GM20000 (cell line): ENCODE data around the gene KRTAP1-3.
"Not testable (repeated sequence)": the region's sequence is repeated elsewhere in the genome, so short reads cannot be mapped to it uniquely, and the experiment has no call there.

Experiments used
- DNase-seq: peaks from one replicate; pipeline ENCODE4 v3.0.0; 2012; ENCODE audit warnings: low spot score
- TF ChIP-seq, protein P1 (sequence below): IDR thresholded peaks from 2 replicates; pipeline ENCODE4 v1.5.1; 2012; ENCODE audit warnings: mild to moderate bottlenecking, control low read depth; ENCODE audit errors: extremely low read depth, missing control alignments

Gene KRTAP1-3, protein sequence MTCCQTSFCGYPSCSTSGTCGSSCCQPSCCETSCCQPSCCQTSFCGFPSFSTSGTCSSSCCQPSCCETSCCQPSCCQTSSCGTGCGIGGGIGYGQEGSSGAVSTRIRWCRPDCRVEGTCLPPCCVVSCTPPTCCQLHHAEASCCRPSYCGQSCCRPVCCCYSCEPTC

DNA sequence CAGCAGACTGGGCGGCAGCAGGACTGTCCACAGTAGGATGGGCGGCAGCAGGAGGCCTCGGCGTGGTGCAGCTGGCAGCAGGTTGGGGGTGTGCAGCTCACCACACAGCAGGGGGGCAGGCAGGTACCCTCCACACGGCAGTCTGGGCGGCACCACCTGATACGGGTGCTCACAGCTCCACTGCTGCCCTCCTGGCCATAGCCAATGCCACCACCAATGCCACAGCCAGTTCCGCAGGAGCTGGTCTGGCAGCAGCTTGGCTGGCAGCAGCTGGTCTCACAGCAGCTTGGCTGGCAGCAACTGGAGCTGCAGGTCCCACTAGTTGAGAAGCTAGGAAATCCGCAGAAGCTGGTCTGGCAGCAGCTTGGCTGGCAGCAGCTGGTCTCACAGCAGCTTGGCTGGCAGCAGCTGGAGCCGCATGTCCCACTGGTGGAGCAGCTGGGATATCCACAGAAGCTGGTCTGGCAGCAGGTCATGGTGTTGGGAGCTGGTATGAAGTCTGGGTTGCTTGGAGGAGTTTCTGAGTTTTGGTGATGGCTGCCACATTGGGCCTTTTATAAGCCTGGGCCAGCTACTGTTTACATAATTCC is at the start of gene KRTAP1-3:
Gene KRTAP1-3, minus strand, starts transcription at position 529 of the 590 bp plus-strand sequence. Its CDS starts 53 bp downstream, at position 476.
- not testable (repeated sequence) for DNase-seq

DNA sequence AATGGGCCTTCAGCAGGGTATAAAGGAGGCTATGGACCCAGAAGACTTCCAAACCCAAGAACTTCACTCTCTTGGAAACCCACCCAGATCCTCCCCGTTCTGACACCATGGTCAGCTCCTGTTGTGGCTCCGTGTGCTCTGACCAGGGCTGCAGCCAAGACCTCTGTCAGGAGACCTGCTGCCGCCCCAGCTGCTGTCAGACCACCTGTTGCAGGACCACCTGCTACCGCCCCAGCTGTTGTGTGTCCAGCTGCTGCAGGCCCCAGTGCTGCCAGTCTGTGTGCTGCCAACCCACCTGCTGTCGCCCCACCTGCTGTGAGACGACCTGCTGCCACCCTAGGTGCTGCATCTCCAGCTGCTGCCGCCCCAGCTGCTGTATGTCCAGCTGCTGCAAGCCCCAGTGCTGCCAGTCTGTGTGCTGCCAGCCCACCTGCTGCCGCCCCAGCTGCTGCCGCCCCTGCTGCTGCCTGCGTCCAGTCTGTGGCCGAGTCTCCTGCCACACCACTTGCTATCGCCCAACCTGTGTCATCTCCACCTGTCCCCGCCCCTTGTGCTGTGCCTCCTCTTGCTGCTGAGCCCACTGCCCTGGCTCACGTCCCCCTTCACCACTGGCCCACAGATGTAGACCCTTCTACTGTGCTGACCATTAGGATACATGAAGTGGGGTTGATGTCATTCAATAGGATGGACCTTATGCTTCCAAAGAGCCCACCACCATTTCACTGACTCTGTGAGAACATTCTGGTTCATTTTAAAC is 49.6 kb upstream of the KRTAP1-3 start, which contains the start of gene KRTAP4-7:
Gene KRTAP4-7, plus strand, starts transcription at position 51 of the 757 bp plus-strand sequence. Its CDS starts 57 bp downstream, at position 108.
- DNase-seq, result not testable (repeated sequence)

DNA sequence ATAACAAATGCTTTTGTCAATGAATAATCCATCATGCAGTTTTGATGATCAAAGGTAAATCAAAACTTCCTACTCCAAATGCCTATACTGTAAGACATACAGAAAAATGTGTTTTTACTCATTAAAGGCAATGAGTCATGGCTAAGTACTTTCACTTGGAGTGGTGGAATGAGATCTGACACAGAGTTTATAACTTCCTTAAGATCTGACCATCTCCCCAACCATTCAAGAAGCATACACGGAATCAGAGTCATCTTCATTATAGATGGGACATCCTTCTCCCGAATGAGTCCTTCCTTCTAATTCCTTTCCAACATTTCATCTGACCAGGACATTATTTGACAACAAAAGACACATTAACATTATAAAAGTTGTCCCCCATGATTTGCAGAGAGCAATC is 48.8 kb upstream of the KRTAP1-3 start:
- not testable (repeated sequence) for DNase-seq

DNA sequence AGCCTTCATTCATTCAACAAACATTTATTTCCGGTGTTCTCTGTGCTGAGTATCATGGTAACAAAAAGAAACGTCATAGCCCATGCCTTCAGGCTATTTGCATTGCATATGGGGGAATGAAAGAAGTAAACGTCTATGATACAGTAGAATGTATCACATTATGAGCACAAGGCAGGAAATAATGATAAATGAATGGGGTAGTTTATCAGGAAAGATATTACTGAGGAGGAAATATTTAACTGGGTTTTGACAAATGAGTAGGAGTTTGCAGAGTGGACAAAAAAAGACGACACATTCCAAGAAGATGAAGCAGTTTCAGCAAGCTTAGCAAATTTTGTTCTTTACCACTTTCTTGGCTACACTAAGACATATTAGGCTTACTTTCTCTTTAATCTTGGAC is 48.0 kb upstream of the KRTAP1-3 start:
- TF ChIP-seq, protein P1, sequence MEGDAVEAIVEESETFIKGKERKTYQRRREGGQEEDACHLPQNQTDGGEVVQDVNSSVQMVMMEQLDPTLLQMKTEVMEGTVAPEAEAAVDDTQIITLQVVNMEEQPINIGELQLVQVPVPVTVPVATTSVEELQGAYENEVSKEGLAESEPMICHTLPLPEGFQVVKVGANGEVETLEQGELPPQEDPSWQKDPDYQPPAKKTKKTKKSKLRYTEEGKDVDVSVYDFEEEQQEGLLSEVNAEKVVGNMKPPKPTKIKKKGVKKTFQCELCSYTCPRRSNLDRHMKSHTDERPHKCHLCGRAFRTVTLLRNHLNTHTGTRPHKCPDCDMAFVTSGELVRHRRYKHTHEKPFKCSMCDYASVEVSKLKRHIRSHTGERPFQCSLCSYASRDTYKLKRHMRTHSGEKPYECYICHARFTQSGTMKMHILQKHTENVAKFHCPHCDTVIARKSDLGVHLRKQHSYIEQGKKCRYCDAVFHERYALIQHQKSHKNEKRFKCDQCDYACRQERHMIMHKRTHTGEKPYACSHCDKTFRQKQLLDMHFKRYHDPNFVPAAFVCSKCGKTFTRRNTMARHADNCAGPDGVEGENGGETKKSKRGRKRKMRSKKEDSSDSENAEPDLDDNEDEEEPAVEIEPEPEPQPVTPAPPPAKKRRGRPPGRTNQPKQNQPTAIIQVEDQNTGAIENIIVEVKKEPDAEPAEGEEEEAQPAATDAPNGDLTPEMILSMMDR, result no peak
- no peak for DNase-seq

DNA sequence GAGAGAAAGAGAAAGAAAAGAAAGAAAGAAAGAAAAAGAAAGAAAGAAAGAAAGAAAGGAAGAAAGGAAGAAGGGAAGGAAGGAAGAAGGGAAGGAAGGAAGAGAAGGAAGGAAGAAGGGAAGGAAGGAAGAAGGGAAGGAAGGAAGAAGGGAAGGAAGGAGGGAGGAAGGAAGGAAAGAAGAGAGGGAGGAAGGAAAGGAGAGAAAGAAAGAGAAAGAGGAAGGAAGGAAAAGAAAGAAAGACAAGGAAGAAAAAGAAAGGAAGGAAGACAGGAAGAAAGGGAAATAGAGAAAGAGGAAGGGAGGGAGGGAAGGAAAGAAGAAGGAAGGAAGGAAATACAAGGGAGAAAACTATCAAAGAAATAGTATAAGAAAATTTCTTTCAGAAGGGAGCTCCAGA is 42.1 kb upstream of the KRTAP1-3 start:
- DNase-seq, result no peak
- TF ChIP-seq, protein P1, result no peak

DNA sequence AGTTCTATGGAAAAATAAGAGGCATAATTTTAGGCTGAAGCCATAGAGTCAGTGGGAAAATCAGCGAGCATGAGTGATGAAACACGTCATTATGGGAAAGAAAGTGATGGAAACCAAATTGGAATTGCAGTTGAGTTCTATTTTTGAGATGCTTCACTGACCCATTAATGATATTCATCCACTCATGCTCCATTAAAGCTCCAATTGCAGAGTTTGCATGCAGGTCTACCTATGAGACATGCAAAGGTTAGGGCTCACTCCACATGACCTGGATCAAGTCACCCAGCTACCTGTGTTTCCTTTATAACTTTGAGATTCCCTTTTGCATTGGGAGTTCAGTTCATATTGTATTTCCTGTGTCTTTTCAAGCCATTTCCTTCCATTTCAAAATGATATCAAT is 39.0 kb upstream of the KRTAP1-3 start:
- TF ChIP-seq, protein P1, result no peak

DNA sequence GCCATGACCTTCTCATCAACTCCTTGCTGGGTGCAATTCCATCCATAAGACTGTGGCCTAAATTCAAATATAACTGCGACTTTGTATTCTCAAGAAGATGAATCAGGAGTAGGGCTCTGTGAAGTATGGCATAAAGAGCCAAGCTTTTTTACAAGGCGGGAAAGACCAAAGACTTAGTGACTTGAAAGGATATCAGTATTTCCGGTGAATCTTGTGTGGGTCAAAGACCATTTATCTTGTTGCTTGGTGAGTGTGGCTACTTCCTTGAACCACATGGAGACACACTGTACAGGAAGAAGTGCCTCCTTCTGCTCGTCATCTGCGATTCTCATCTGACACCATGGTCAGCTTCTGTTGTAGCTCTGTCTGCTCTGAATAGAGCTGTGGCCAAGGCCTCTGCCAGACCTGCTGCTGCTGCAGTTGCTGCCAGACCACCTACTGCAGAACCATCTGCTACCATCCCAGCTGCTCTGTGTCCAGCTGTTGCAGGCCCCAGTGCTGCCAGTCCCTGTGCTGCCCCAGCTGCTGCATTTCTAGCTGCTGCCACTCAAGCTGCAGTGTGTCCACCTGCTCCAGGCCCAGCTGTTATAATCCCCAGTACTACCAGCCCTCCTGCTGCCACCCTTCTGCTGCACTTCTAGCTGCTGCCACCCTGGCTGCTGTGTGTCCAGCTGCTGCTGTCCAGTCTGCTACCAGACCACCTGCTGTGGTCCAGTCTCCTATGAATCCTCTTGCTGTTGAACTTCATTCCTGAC is 37.1 kb upstream of the KRTAP1-3 start:
- TF ChIP-seq, protein P1, result no peak
- no peak for DNase-seq

More for the DNA sequence above, 39.0 kb upstream of the KRTAP1-3 start:
- DNase-seq, result no peak

DNA sequence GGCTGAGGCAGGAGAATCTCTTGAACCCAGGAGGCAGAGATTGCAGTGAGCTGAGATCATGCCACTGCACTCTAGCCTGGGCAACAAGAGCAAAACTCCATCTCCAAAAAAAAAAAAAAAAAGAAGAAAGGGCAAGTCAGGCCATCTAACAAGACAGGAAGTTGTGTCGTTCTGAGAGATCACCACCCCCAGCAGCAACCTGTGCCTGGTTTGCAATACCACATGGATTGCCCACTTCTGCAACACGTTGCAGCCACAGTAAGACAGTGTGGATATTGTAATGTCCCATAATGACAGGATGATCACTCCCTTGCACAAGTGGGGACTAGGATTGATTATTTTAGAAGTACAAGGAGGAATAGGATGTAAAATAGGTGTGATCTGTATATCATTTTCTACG is 34.4 kb upstream of the KRTAP1-3 start:
- TF ChIP-seq, protein P1, result no peak

More for the DNA sequence above, 34.4 kb upstream of the KRTAP1-3 start:
- no peak for DNase-seq
